ENCODE data around the gene VDR. TPM values are rescaled to one million over a fixed set of nuclear protein-coding genes. Genes with fewer than 3 reads are reported as not detected.
"Not testable (repeated sequence)": the region's sequence is repeated elsewhere in the genome, so short reads cannot be mapped to it uniquely, and the experiment has no call there.

VDR gene
- polyA plus RNA-seq, 4 donors = 3.0 to 5.7 (median 3.6) TPM

- DNase-seq (ENCODE audit: low read depth in 4 of 4, low spot score in 2 of 4) = no peak
These were observed 53.4 kb downstream of the VDR start for GRCh38 chr12:47851303-47851952.

DNA sequence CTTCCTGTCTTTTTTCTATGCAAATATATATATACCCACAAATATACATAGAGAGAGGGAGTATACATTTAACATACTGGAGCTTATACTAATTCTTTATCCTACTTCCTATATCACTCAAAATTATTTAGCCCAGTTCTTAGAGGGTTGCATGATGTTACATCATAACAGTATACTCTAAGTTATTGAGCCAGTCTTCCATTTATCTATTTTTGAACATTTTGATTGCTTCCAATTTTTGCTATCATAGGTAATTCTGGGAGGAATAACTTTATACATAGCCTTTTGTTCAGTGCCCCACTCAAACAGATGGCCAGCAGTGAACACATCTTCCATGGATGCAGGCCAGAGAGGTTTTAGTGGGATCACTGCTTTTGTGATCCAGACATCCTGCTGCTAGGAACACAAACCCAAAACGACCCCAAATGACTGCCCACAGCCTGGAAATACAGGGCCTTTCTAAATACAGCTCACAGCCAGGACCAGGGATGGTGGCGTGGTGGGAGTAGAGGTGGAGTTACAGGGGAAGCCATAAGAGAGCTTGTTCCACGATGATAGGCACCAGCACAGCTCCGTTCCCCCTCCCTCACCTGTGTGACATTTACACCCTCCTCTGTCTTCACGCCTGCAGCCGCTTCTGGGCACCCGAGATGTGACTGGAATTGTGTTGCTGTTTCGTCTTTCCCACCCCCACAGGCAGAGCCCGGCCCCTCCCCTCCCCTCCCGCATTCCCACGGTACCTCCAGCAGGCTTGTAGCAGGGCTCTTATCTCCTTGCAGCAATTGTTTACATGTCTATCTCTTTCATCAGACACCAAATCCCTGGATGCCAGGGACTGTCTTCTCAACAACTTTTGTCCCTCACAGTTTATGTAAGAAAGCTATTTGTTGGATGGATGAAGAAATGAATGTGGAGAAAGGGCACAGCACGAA is 54.4 kb downstream of the VDR start:
- no peak for DNase-seq (ENCODE audit: low read depth in 4 of 4, low spot score in 2 of 4)

DNA sequence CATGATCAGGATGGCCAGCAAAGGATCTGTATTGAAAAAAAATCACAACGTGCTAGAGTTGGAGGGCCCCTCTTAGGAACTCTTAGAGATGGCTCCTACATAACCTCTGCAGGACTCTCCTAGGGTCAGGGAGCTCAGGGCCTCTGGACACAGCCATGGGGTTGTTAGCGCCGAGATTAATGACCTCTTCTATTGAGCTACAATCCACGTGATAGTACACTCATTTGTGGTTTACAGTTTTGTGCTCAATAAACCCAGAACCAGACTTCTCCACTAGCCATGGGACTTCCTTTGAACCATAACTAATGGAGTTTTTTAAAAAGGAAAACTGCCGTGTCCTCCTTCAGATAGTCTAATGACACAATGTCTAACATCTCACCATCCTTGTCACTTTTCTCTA is 55.5 kb downstream of the VDR start:
- DNase-seq (ENCODE audit: low read depth in 4 of 4, low spot score in 2 of 4) = no peak

DNA sequence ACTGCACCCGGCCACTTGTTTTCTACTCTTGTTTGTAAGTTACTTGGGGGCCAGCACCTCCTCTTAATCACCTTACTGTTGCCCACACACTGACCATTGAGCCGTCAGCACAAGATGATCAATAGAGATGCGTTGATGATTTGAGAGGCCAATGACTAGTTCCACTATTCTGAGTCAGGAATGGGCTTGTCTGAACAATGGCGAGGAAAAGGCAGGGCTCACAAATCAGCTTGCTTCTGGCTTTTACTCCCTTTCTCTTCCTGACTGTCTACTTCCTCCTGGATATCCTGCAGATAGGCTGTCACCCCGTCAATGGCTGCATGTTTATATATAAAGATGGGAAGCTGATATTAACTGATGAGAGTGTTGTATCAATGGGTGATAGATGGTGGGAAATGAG is 55.9 kb downstream of the VDR start:
- no peak for DNase-seq (ENCODE audit: low read depth in 4 of 4, low spot score in 2 of 4)

DNA sequence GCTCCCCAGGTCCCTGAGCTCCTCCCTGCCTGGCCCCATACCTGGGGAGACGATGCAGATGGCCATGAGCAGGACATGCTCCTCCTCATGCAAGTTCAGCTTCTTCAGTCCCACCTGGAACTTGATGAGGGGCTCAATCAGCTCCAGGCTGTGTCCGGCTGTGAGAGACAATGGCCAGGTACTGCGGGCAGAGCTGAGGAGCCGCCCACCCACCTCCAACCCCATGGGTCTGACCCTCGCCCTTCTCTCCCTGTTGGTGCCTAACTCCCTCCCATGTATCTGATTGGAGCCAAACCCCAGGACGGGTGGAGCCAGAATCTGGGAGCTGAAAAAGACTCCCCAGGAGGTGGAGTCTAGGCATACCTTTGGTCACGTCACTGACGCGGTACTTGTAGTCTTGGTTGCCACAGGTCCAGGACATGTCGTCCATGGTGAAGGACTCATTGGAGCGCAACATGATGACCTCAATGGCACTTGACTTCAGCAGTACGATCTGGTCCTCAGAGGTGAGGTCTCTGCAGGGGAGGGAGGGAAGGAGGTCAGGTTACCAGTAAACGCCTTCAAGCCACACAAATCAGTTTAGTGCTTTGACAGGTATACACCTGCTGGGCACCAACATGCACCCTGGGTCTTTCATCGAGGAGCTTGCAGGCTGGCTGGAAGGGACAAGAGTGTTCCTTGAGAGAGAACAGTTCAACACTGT is 58.3 kb downstream of the VDR start:
- DNase-seq (ENCODE audit: low read depth in 4 of 4, low spot score in 2 of 4) = no peak

DNA sequence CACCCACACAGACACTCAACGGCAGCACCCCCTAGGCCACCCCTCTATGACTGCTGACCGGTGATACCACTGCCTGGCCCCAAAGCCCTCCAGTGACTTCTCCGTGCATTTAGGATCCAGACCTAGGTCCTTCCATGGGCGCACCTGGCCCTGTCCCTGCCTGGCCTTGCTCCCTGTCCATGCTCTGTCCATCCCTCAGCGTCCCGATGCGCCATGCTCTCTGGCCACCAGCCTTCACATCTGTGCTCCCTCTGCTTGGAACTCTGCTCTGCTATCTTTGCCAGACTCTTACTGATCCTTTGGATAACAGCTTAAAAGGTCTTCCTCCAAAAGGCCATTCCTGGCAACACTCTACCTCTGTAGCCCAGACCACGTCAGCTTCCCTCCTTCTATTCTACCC is 59.7 kb downstream of the VDR start:
- no peak for DNase-seq (ENCODE audit: low read depth in 4 of 4, low spot score in 2 of 4)

- DNase-seq (ENCODE audit: low read depth in 4 of 4, low spot score in 2 of 4) = no peak
These were observed 60.4 kb downstream of the VDR start for GRCh38 chr12:47844264-47845019.

GRCh38 chr12:47843226-47843980 is 61.4 kb downstream of the VDR start:
- no peak for DNase-seq (ENCODE audit: low read depth in 4 of 4, low spot score in 2 of 4)

GRCh38 chr12:47842543-47842942 is 62.3 kb downstream of the VDR start:
- DNase-seq (ENCODE audit: low read depth in 4 of 4, low spot score in 2 of 4) = not testable (repeated sequence)

DNA sequence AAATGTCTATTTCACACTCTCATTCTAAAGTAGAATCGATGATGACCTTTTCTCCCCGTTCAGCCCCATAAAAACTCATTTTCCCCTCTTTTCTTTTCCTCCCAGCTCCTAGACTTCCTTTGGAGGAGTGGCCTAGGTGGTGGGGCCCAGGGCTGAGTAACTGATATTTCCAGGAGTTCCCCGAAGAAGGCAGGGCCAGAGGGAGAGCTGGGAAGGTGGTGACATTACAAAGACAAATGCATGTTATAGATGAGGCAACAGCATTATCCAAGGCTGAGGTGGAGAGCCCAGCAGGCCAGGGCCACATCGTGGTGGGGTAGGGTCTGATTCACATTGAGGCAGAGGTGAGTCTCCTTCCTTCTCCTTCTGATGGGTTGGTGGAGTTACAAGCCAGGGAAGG is 62.9 kb downstream of the VDR start:
- DNase-seq (ENCODE audit: low read depth in 4 of 4, low spot score in 2 of 4) = no peak

- no peak for DNase-seq (ENCODE audit: low read depth in 4 of 4, low spot score in 2 of 4)
These were observed 63.3 kb downstream of the VDR start for GRCh38 chr12:47841501-47841900.

- no peak for DNase-seq (ENCODE audit: low read depth in 4 of 4, low spot score in 2 of 4)
These were observed 64.2 kb downstream of the VDR start for GRCh38 chr12:47840571-47840970.

DNA sequence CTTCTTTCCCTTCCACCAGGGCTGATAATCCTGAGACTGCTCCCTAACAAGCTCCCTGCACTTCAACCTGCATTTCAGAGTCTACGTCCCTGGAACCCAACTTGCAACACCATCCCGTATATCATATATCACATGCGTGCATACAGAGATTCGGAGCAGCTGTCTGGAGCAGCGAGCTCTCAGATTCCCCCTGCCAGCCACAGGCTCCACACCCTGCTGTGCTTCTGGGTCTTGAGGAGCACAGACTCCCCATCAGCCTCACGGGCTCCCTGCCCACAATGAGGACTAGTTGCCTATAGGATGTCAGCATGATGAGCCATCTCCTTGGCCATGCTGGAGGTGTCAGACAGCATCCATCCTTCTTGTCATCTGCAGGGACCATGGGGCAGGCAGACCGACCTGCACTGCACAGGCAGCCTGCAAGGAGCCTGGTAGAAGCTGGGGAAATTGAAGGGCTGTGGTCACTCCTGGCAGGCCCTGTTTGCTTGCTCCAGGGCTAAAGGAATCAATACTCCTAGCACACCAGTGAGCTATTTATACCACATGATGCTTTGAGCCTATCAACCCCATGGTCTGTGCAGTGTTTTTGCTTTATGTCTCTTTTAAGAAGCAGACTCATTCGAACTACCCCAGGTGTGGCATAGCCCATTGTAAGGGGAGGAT is 65.4 kb downstream of the VDR start:
- no peak for DNase-seq (ENCODE audit: low read depth in 4 of 4, low spot score in 2 of 4)

- no peak for DNase-seq (ENCODE audit: low read depth in 4 of 4, low spot score in 2 of 4)
These were observed 66.4 kb downstream of the VDR start for GRCh38 chr12:47838286-47838931.

GRCh38 chr12:47837190-47838171 is 67.3 kb downstream of the VDR start:
- no peak for DNase-seq (ENCODE audit: low read depth in 4 of 4, low spot score in 2 of 4)

GRCh38 chr12:47835831-47836155 is 69.0 kb downstream of the VDR start:
- no peak for DNase-seq (ENCODE audit: low read depth in 4 of 4, low spot score in 2 of 4)

GRCh38 chr12:47835006-47835830 is 69.6 kb downstream of the VDR start:
- DNase-seq (ENCODE audit: low read depth in 4 of 4, low spot score in 2 of 4) = no peak
